Nephron (organoid): ENCODE results near the gene C16orf89.

ENCODE experiments used
- H3K27ac Mint-ChIP-seq, 3 experiments: 2 replicates each; pipeline ENCODE4 v1.8.0; 2020; ENCODE audit warnings: mixed read lengths in 3 of 3, mild to moderate bottlenecking in 2 of 3, moderate library complexity in 1 of 3
- H3K27me3 Mint-ChIP-seq: 2 replicates; pipeline ENCODE4 v1.8.0; 2021; ENCODE audit warnings: low read depth, mild to moderate bottlenecking, moderate library complexity, mixed read lengths
- H3K36me3 Mint-ChIP-seq: 2 replicates; pipeline ENCODE4 v1.8.0; 2020; ENCODE audit warnings: low read depth, mixed read lengths
- H3K4me1 Mint-ChIP-seq: 2 replicates; pipeline ENCODE4 v1.8.0; 2020; ENCODE audit warnings: mixed read lengths
- H3K4me3 Mint-ChIP-seq, 3 experiments: 2 replicates each; pipeline ENCODE4 v1.8.0; 2020; ENCODE audit warnings: mild to moderate bottlenecking in 3 of 3, mixed read lengths in 3 of 3, moderate library complexity in 2 of 3
- H3K9me3 Mint-ChIP-seq: 2 replicates; pipeline ENCODE4 v1.8.0; 2020; ENCODE audit warnings: mixed read lengths
- TF ChIP-seq, protein P1 (sequence below), 3 experiments: fragments of 200-600 bp; sonication (generic); IDR thresholded peaks; one replicate each; pipeline ENCODE4 v1.5.0; 2021; ENCODE audit warnings: antibody characterized with exemption in 3 of 3; ENCODE audit not compliant: unreplicated experiment in 3 of 3

Gene C16orf89

DNA sequence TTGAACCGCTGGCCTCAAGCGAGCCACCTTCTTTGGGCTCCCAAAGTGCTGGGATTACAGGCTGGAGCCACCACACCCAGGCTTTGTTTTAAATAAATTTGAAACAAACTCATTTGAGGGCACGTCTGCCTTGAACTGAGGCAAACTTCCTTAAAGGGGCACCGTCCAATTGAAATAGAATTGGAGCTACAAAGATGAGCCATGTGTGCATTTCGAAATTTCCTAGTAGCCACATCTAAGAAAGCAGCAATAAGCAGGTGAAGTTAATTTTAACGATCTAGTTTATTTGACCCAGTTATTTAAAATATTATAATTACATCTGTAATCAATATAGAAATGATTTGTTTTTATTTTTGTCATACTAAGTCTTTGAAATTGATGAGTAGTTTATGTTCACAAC is 755 bp upstream of the C16orf89 start:
- peaks cover 9% of the 10 kb centered on the region for H3K4me1 Mint-ChIP-seq
- no peaks in the 10 kb centered on the region for H3K36me3 Mint-ChIP-seq
- no peaks in the 10 kb centered on the region for H3K9me3 Mint-ChIP-seq

DNA sequence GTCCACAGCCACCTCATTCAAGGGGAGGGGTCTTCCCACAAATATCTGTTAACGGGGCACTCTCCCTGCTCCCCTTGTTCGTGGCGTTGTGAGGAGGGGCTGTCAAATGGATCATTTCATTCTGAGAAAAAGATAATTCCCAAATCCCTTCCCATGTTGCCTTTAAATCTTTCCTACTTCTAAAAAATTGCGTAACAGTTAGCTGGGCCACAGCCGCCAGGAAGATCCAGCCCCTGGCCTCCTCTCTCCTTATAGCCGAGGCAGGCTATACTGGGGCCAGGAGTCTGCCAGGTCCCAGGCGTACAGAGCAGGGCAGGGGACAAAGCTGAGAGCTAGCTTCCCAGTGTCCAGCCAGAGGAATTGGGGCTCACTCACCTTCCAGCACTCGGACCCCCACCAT is 430 bp downstream of the C16orf89 start:
- H3K4me3 Mint-ChIP-seq = peak overlapping the region in 1 of 3 experiments; percentile 17
- TF ChIP-seq, protein P1, sequence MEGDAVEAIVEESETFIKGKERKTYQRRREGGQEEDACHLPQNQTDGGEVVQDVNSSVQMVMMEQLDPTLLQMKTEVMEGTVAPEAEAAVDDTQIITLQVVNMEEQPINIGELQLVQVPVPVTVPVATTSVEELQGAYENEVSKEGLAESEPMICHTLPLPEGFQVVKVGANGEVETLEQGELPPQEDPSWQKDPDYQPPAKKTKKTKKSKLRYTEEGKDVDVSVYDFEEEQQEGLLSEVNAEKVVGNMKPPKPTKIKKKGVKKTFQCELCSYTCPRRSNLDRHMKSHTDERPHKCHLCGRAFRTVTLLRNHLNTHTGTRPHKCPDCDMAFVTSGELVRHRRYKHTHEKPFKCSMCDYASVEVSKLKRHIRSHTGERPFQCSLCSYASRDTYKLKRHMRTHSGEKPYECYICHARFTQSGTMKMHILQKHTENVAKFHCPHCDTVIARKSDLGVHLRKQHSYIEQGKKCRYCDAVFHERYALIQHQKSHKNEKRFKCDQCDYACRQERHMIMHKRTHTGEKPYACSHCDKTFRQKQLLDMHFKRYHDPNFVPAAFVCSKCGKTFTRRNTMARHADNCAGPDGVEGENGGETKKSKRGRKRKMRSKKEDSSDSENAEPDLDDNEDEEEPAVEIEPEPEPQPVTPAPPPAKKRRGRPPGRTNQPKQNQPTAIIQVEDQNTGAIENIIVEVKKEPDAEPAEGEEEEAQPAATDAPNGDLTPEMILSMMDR (IDR thresholded peaks at IDR 0.05; ENCODE audit: unreplicated experiment in 3 of 3) = no peak
- peaks cover 24% of the 10 kb centered on the region for H3K27me3 Mint-ChIP-seq
- H3K4me1 Mint-ChIP-seq = peaks cover 6% of the 10 kb centered on the region
- H3K36me3 Mint-ChIP-seq = no peaks in the 10 kb centered on the region
- H3K9me3 Mint-ChIP-seq = no peaks in the 10 kb centered on the region
- peak overlapping the region in 2 of 3 experiments; percentile 54 to 84 for H3K27ac Mint-ChIP-seq

More for the DNA sequence above, 755 bp upstream of the C16orf89 start:
- TF ChIP-seq, protein P1 (IDR thresholded peaks at IDR 0.05; ENCODE audit: unreplicated experiment in 3 of 3) = no peak
- no peak overlapping the region for H3K27ac Mint-ChIP-seq
- peaks cover 24% of the 10 kb centered on the region for H3K27me3 Mint-ChIP-seq
- H3K4me3 Mint-ChIP-seq = no peak overlapping the region

GRCh38 chr16:5064915-5065314 is 841 bp downstream of the C16orf89 start:
- H3K9me3 Mint-ChIP-seq = no peaks in the 10 kb centered on the region
- peaks cover 6% of the 10 kb centered on the region for H3K4me1 Mint-ChIP-seq
- H3K27ac Mint-ChIP-seq = peak overlapping the region in 2 of 3 experiments; percentile 54 to 84
- TF ChIP-seq, protein P1 (IDR thresholded peaks at IDR 0.05; ENCODE audit: unreplicated experiment in 3 of 3) = no peak
- no peaks in the 10 kb centered on the region for H3K36me3 Mint-ChIP-seq
- H3K4me3 Mint-ChIP-seq = peak overlapping the region in 1 of 3 experiments; percentile 17
- H3K27me3 Mint-ChIP-seq = peaks cover 24% of the 10 kb centered on the region

GRCh38 chr16:5062790-5063765 is 2.7 kb downstream of the C16orf89 start:
- H3K4me1 Mint-ChIP-seq = peaks cover 6% of the 10 kb centered on the region
- H3K36me3 Mint-ChIP-seq = no peaks in the 10 kb centered on the region
- no peak overlapping the region for H3K27ac Mint-ChIP-seq
- H3K9me3 Mint-ChIP-seq = no peaks in the 10 kb centered on the region
- H3K4me3 Mint-ChIP-seq = no peak overlapping the region
- TF ChIP-seq, protein P1 (IDR thresholded peaks at IDR 0.05; ENCODE audit: unreplicated experiment in 3 of 3) = no peak
- H3K27me3 Mint-ChIP-seq = peaks cover 24% of the 10 kb centered on the region

DNA sequence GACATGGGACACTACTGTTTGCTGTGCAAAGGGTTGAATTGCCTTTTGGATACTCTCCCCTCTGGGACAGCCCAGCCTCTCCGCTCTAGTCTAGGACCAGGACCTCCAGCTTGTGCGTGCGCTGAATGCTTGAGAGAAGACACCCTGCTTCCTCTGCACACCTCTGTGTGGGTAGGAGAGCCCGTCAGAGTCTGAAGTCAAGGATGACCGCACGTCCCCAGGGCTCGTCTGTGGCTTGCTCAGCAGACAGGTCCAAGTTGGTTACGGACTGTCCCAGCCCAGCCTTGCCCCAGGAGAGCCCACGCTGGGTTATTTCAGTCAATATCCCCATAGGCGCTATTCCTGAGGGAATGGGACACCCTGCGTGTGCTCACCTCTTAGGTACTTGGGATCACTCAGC is 3.7 kb downstream of the C16orf89 start:
- Mint-ChIP-seq H3K4me1 (peaks cover 6% of the 10 kb centered on the region), H3K4me3 (no peak overlapping the region), H3K27me3 (peaks cover 24% of the 10 kb centered on the region), H3K9me3 (no peaks in the 10 kb centered on the region), H3K27ac (no peak overlapping the region), H3K36me3 (no peaks in the 10 kb centered on the region)
- TF ChIP-seq, protein P1 (IDR thresholded peaks at IDR 0.05; ENCODE audit: unreplicated experiment in 3 of 3) = no peak
